ENCODE measurements around the gene KCNA1.

KCNA1 gene

DNA sequence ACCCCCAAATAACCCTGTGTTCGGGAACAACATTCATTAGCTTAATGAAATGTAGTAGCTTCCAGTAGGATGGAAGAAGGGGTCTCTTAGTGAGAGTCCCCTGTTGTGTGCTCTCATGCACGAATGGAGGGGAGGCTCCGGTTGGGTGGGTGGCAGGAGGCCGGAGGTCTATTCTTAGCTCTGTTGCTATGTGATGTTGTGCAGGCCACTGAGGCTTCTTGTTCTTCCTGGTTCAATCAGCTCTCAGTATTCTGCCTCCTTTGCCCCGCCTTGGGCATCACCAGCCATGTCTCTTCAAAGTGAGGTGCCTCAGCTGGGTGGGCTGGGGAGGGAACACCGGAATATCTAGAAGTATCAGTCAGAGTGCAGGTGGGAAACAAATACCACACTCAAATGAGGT is 50.8 kb downstream of the KCNA1 start:
- DNase-seq (ENCODE audit: low read depth, low spot score) = no peak

DNA sequence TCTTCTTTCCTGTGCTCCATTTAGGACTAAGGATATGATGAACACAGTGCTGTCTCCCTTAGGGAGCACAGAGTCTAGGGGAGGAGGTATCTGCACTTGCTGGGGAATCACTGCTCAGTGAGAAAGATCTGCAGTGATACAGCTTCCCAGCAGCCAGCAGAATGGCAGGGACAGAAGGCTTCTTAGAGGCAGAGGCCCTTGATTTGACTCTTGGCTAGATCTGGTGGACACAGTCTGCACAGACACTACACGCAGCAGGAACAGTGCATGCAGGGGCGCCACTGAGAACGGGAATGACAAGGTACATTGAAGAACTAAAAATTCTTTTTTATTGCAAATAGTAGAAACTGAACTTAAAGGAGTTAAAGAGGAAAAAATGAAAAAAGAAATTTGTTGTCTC is 51.6 kb downstream of the KCNA1 start:
- DNase-seq (ENCODE audit: low read depth, low spot score) = no peak

DNA sequence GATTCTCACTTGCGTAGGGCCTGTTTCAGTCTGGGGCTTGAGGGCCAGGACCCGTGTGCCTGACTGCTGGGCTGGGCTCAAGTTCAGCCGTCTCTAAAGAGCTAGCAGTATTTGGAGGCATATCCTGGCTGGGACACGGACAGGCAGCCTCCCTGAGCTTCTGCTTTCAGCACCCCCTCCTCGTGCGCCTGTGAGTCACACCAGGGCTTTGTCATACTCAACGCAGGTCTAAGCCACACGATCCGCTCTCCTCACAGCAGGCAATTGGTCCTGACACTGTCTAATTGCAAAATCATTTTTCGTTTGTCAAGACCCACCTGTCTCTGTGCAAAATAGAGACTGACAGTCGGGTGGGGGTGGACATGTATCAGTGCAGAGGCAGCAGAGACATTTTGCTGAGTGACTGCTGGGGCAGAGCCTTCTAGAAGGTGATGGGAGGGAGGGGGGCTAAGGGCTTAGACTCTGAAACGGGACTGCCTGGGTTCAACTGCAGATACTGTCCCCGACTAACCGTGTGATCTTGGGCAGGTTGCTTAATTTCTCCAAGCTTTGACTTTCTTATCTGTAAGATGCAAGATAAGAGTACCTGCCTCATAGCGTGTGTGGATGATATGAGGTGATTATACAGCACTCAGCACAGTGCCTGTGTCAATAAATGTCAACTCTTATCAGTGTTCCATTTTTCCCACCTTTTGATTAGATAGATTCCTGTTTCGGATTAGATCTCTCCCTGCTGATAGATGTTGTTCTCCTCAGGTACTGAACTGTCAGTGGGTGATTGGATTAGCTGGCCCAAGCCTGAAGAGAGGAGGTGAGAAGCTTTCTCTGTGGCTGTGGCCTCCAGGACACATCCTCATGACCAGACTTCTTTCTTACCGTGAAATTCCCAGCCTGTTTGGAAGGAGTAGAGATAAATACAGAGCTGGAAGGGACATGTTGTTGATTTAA is 53.1 kb downstream of the KCNA1 start:
- DNase-seq (ENCODE audit: low read depth, low spot score) = no peak

All from iPS DF 19.7 (cell line).